Esophagus (tissue), 2 donors: ENCODE measurements around the gene ZSCAN18. TPM values are rescaled to one million over a fixed set of nuclear protein-coding genes. Genes with fewer than 3 reads are reported as not detected.
A peak's percentile ranks its signal among the peaks of the same experiment; 100 is the strongest.

Experiments used
- H3K27ac ChIP-seq, 2 donors: one replicate each; pipeline ENCODE4 v1.5.1; 2013; ENCODE audit warnings: low read depth in 2 of 2, mild to moderate bottlenecking in 2 of 2, inconsistent platforms in 1 of 2, low read length in 1 of 2, moderate library complexity in 1 of 2
- H3K27me3 ChIP-seq, 2 donors: one replicate each; pipeline ENCODE4 v1.6.1; 2013; ENCODE audit warnings: low read length in 2 of 2, control low read depth in 1 of 2, mild to moderate bottlenecking in 1 of 2; ENCODE audit not compliant: insufficient read depth in 2 of 2, control insufficient read depth in 1 of 2
- H3K36me3 ChIP-seq, 2 donors: one replicate each; pipeline ENCODE4 v1.6.1; 2013; ENCODE audit warnings: low read length in 1 of 2; ENCODE audit not compliant: control insufficient read depth in 2 of 2, insufficient read depth in 2 of 2
- H3K4me1 ChIP-seq, 2 donors: one replicate each; pipeline ENCODE4 v1.6.1; 2013; ENCODE audit warnings: low read length in 1 of 2; ENCODE audit not compliant: control insufficient read depth in 2 of 2, insufficient read depth in 2 of 2
- H3K4me3 ChIP-seq, 2 donors: one replicate each; pipeline ENCODE4 v1.5.1; 2013; ENCODE audit warnings: low read length in 2 of 2, mild to moderate bottlenecking in 2 of 2, low read depth in 1 of 2, moderate library complexity in 1 of 2
- H3K9me3 ChIP-seq, 2 donors: one replicate each; pipeline ENCODE4 v1.6.1; 2013; ENCODE audit warnings: mild to moderate bottlenecking in 2 of 2, low read depth in 1 of 2, low read length in 1 of 2, moderate library complexity in 1 of 2; ENCODE audit not compliant: control insufficient read depth in 2 of 2, insufficient read depth in 1 of 2
- WGBS, 2 donors: extraction: QIAGEN DNeasy Blood & Tissue Kit; methylation state at CpG; one replicate each; pipeline ENCODE4 v1.1.7; 2013; 5-methylcytosine and 5-hydroxymethylcytosine counted together
- polyA plus RNA-seq, 2 donors: library from polyadenylated mRNA; stranded (reverse); fragments of 200-250 nt; gene quantifications; one replicate each; pipeline ENCODE4 v1.2.3, GENCODE V29; 2013
- donor health status: healthy with polysubstance abuse.
- donor health status: Bipolar disorder and iron deficiency.

Gene ZSCAN18
- polyA plus RNA-seq, 2 donors: 20.2 to 22.9 TPM

DNA sequence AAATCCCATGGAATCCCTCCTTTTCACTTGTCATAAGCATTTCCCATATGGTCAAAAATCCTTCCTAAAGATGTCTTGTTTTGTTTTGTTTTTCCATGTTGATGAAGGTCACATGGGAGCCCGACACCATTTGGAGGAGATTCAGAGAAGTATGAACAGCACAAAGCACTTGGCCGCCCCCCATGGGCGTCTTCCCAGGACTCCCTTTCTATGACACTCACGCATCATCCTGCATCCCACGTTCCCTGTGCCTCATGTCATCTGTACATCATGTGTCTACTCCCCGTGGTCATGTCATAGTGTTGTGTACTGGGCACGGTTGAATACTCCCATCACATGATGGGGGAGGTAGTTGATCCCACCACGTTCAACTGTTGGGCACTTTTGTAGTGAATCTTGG, 62.2 kb downstream of the ZSCAN18 start:
- H3K36me3 ChIP-seq: no peaks in the 10 kb centered on the region

DNA sequence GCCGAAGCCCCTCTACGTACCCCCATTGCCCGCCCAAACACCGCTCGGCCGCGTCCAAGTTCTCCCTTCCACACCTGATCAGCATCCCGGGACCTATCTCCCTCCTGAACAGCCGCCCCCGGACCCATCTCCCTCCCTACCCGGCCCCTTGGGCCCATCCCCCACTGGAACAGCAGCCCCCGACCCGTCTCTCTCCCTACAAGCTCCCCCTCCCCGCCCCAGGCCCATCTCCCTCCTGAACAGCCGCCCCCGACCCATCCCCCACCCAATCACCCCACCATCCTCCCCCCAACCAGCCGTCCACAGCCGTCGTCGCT, 63.6 kb downstream of the ZSCAN18 start:
- WGBS, 2 donors: 6 to 11% methylated on average over 12 to 20 of the region's 20 CpGs
- Histone ChIP-seq H3K9me3 (peaks cover 14 to 31% of the 10 kb centered on the region in 2 donors), H3K27me3 (no peaks in the 10 kb centered on the region), H3K4me3 (peak overlapping the region in 1 of 2 donors; percentile 45), H3K4me1 (peaks cover 0 to 3% of the 10 kb centered on the region in 2 donors), H3K36me3 (no peaks in the 10 kb centered on the region), H3K27ac (no peak overlapping the region)

More for the DNA sequence above, 62.2 kb downstream of the ZSCAN18 start:
- Histone ChIP-seq H3K4me1 (peaks cover 0 to 3% of the 10 kb centered on the region in 2 donors), H3K27me3 (no peaks in the 10 kb centered on the region), H3K9me3 (peaks cover 22 to 42% of the 10 kb centered on the region in 2 donors), H3K27ac (no peak overlapping the region), H3K4me3 (no peak overlapping the region)
- 68 to 69% methylated on average over 8 of the region's 8 CpGs for WGBS, 2 donors

Other genes with a start within 250 kb of the ZSCAN18 start
- 10 to 100 TPM in 1 of 2 donors, 1 to 10 TPM in 1; 4.9 to 19.5 TPM for gene ZNF587, start 248.4 kb downstream of the ZSCAN18 start, polyA plus RNA-seq
- gene ZNF814, start 209.2 kb downstream of the ZSCAN18 start, polyA plus RNA-seq: 1 to 10 TPM; 3.5 to 6.0 TPM
- 1 to 10 TPM; 1.7 to 2.4 TPM for gene ZNF417, start 181.6 kb downstream of the ZSCAN18 start, polyA plus RNA-seq
- gene ZNF418, start 162.8 kb downstream of the ZSCAN18 start, polyA plus RNA-seq: 1 to 10 TPM; 2.0 to 3.0 TPM
- 1 to 10 TPM; 2.5 TPM for gene ZNF256, start 150.5 kb downstream of the ZSCAN18 start, polyA plus RNA-seq
- 1 to 10 TPM in 1 of 2 donors, under 1 TPM in 1; 0.32 to 1.0 TPM for gene C19orf18, start 123.7 kb downstream of the ZSCAN18 start, polyA plus RNA-seq
- gene ZNF606, start 95.4 kb downstream of the ZSCAN18 start, polyA plus RNA-seq: 1 to 10 TPM; 4.6 to 7.2 TPM
- under 1 TPM in 1 of 2 donors, not detected in 1; 0.05 TPM for gene ZSCAN1, start 64.2 kb downstream of the ZSCAN18 start, polyA plus RNA-seq
- 1 to 10 TPM; 1.6 to 2.9 TPM for gene ZNF135, start 38.9 kb downstream of the ZSCAN18 start, polyA plus RNA-seq
- gene ZNF329, start 52.6 kb upstream of the ZSCAN18 start, polyA plus RNA-seq: 1 to 10 TPM; 2.0 to 2.3 TPM
- gene ZNF274, start 84.8 kb upstream of the ZSCAN18 start, polyA plus RNA-seq: 10 to 100 TPM; 15.4 to 16.7 TPM
- 10 to 100 TPM; 14.7 to 17.9 TPM for gene ZNF544, start 130.7 kb upstream of the ZSCAN18 start, polyA plus RNA-seq
- 1 to 10 TPM in 1 of 2 donors, under 1 TPM in 1; 0.91 to 1.6 TPM for gene ZNF8, start 180.7 kb upstream of the ZSCAN18 start, polyA plus RNA-seq
- 10 to 100 TPM; 15.2 to 23.1 TPM for gene ERVK3-1, start 207.1 kb upstream of the ZSCAN18 start, polyA plus RNA-seq
- gene ZSCAN22, start 228.8 kb upstream of the ZSCAN18 start, polyA plus RNA-seq: 1 to 10 TPM in 1 of 2 donors, under 1 TPM in 1; 0.87 to 1.0 TPM